Ovary (tissue), 9 donors: Measurements from ENCODE around the gene HES4. TPM values are rescaled to one million over a fixed set of nuclear protein-coding genes. Genes with fewer than 3 reads are reported as not detected.

ENCODE experiments used
- DNase-seq, 5 donors: peaks; one replicate each; pipeline ENCODE4 v3.0.0-alpha.2; 2019 to 2020
- H3K27ac ChIP-seq, 2 donors: fragments of 200-600 bp; one replicate each; pipeline versions ENCODE4 v1.5.1 to v1.8.0; 2019 to 2022
- H3K27me3 ChIP-seq: fragments of 200-600 bp; one replicate; pipeline ENCODE4 v1.8.0; 2022
- H3K36me3 ChIP-seq: fragments of 200-600 bp; sonication (generic); one replicate; pipeline ENCODE4 v1.5.1; 2019
- H3K4me1 ChIP-seq: one replicate; pipeline ENCODE4 v1.8.1; 2013; ENCODE audit warnings: mild to moderate bottlenecking, moderate library complexity; ENCODE audit not compliant: insufficient read depth
- H3K4me3 ChIP-seq: fragments of 200-600 bp; sonication (generic); one replicate; pipeline ENCODE4 v1.5.1; 2017
- H3K9me3 ChIP-seq, 2 donors: fragments of 200-600 bp in 1 of 2; sonication (generic) in 1 of 2; one replicate each; pipeline versions ENCODE4 v1.5.1 to v1.8.1; 2013 to 2019; ENCODE audit warnings: mild to moderate bottlenecking in 1 of 2, moderate library complexity in 1 of 2
- CTCF ChIP-seq, 3 donors: fragments of 450-650 bp in 2 of 3; fragments of 200-600 bp in 1 of 3; IDR thresholded peaks; one replicate each; pipeline versions ENCODE4 v1.5.1 to v1.8.0; 2016 to 2022; ENCODE audit warnings: antibody characterized with exemption in 3 of 3, mild to moderate bottlenecking in 1 of 3
- EP300 ChIP-seq: sonication (generic); formaldehyde crosslinking; IDR thresholded peaks from one replicate; pipeline ENCODE4 v1.6.1; 2017; ENCODE audit warnings: antibody characterized with exemption
- POLR2A ChIP-seq: fragments of 450-650 bp; IDR thresholded peaks from one replicate; pipeline ENCODE4 v1.6.1; 2017; ENCODE audit warnings: antibody characterized with exemption, mild to moderate bottlenecking, moderate library complexity
- WGBS, 3 donors: extraction: QIAGEN DNeasy Blood & Tissue Kit in 1 of 3; methylation state at CpG; one replicate each; pipeline versions ENCODE4 v1.1.5 to v1.1.7; 2013 to 2017; 5-methylcytosine and 5-hydroxymethylcytosine counted together
- intact Hi-C, 4 donors: fragments of 100-400 bp; cut with DNase I; formaldehyde crosslinking; loops; one replicate each; pipeline versions ENCODE4 v1.11.0 to v1.15.1; 2022 to 2023
- polyA plus RNA-seq, 2 donors: library from polyadenylated mRNA; stranded (reverse); fragments of 200-250 nt in 1 of 2; fragments of 350-450 nt in 1 of 2; fragmentation: Illumina TruSeq in 1 of 2; extraction: RNeasy Lipid Tissue Mini Kit (QIAGEN cat#74804) in 1 of 2; gene quantifications; one replicate each; pipeline ENCODE4 v1.2.3, GENCODE V29; 2013 to 2014
- total RNA-seq, 7 donors: library from RNA; depleted of rRNA in 2 of 7; stranded (reverse); fragments of >200 nt in 2 of 7; fragmentation: NEBNext Ultra II Directional in 3 of 7; extraction: Animal tissue kit (Norgen Biotek cat#: 25700) in 3 of 7; gene quantifications; one replicate each; pipeline versions ENCODE4 v1.1.0 to v1.2.4, GENCODE V29; 2016 to 2023
- donor health status: DM: no; HTN: no; CAD: no; lungs with moderate emphysema.
- donor health status: DM: no; HTN: no; CAD: no.
- donor health status: Bipolar disorder and iron deficiency.
- donor health status: DM: yes; HTN: yes; CAD: no.
- donor health status: DM: no; HTN: no; CAD: no.
- donor health status: DM: yes; HTN: yes; CAD: no.

HES4 gene
- total and polyA plus RNA-seq, 9 donors = 4.5 to 76.2 (median 7.3) TPM; not detected in 1

GRCh38 chr1:981955-982558 is 17.8 kb downstream of the HES4 start, which contains the start of gene PERM1:
TSS of gene PERM1 (minus strand) at chr1:982093. CDS start at chr1:981029, 1,064 bp downstream.
- intact Hi-C loops = loop anchor here in 2 of 4 donors (10.0 kb wide), 1 partner anchor 313 kb away; no protein-coding TSS in a partner anchor
- Histone ChIP-seq H3K4me3 (no peak within 1 kb of the TSS), H3K4me1 (no peaks in the 10 kb centered on the region), H3K27ac (no peak within 1 kb of the TSS), H3K36me3 (no peaks in the 10 kb centered on the region), H3K9me3 (no peaks in the 10 kb centered on the region), H3K27me3 (no peaks in the 10 kb centered on the region)
- peak in 2 of 5 donors; percentile 16 to 32 for DNase-seq
- WGBS, 3 donors = 41 to 59% (median 48%) methylated on average over 26 to 28 of the region's 28 CpGs
- no peak for TF ChIP-seq CTCF (IDR thresholded peaks at IDR 0.05)
- TF ChIP-seq EP300 = no peak
- TF ChIP-seq POLR2A = no peak

- Histone ChIP-seq H3K9me3 (no peaks in the 10 kb centered on the region), H3K36me3 (no peaks in the 10 kb centered on the region), H3K27ac (no peak overlapping the region), H3K4me3 (no peak overlapping the region), H3K4me1 (no peaks in the 10 kb centered on the region), H3K27me3 (no peaks in the 10 kb centered on the region)
- 64 to 79% (median 67%) methylated on average over 20 to 21 of the region's 21 CpGs for whole genome bisulfite sequencing, 3 donors
- intact Hi-C loops = loop anchor here in 2 of 4 donors (10.0 kb wide), 1 partner anchor 313 kb away; no protein-coding TSS in a partner anchor
- no peak for TF ChIP-seq EP300
- peak in 1 of 5 donors; percentile 23 for DNase-seq
Observed at GRCh38 chr1:981491-981954, 18.4 kb downstream of the HES4 start.

GRCh38 chr1:980602-981395 is 19.1 kb downstream of the HES4 start:
- Histone ChIP-seq H3K9me3 (no peaks in the 10 kb centered on the region), H3K27me3 (no peaks in the 10 kb centered on the region), H3K4me1 (peaks cover 2% of the 10 kb centered on the region), H3K36me3 (no peaks in the 10 kb centered on the region), H3K4me3 (no peak overlapping the region), H3K27ac (no peak overlapping the region)
- TF ChIP-seq POLR2A (no peak), EP300 (no peak), CTCF (IDR thresholded peaks at IDR 0.05) (no peak)
- intact Hi-C loops = loop anchor here in 2 of 4 donors (10.0 kb wide), 1 partner anchor 314 kb away; no protein-coding TSS in a partner anchor
- DNase-seq = peak in 1 of 5 donors; percentile 14
- 63 to 71% (median 69%) methylated on average over 27 to 35 of the region's 35 CpGs for WGBS, 3 donors

- TF ChIP-seq CTCF (IDR thresholded peaks at IDR 0.05) = no peak
- TF ChIP-seq POLR2A = no peak
- no peak for TF ChIP-seq EP300
- Histone ChIP-seq H3K27ac (no peak overlapping the region), H3K4me1 (peaks cover 2% of the 10 kb centered on the region), H3K27me3 (no peaks in the 10 kb centered on the region), H3K4me3 (no peak overlapping the region), H3K36me3 (no peaks in the 10 kb centered on the region), H3K9me3 (no peaks in the 10 kb centered on the region)
- WGBS, 3 donors = 63 to 79% (median 67%) methylated on average over 11 to 13 of the region's 13 CpGs
- intact Hi-C loops = loop anchor here in 2 of 4 donors (10.0 kb wide), 1 partner anchor 315 kb away; no protein-coding TSS in a partner anchor
- DNase-seq = peak in 2 of 5 donors; percentile 15 to 33
Observed at GRCh38 chr1:980137-980571, 19.7 kb downstream of the HES4 start.
